Neural crest cell (in vitro differentiated cells): ENCODE results near the gene ZNF574. TPM values are rescaled to one million over a fixed set of nuclear protein-coding genes. Genes with fewer than 3 reads are reported as not detected.

Experiments
- DNase-seq: peaks from one replicate; pipeline ENCODE4 v3.0.0; 2021; ENCODE audit warnings: low read depth, mixed read lengths, low spot score
- H3K27ac Mint-ChIP-seq: one replicate; pipeline ENCODE4 v1.8.0; 2021; ENCODE audit warnings: mild to moderate bottlenecking, mixed read lengths; ENCODE audit not compliant: unreplicated experiment
- H3K27me3 Mint-ChIP-seq: 2 replicates; pipeline ENCODE4 v1.8.0; 2021; ENCODE audit warnings: low read depth, mild to moderate bottlenecking, mixed read lengths
- H3K36me3 Mint-ChIP-seq: 2 replicates; pipeline ENCODE4 v1.8.0; 2021; ENCODE audit warnings: low read depth, mild to moderate bottlenecking, mixed read lengths
- H3K4me1 Mint-ChIP-seq: 2 replicates; pipeline ENCODE4 v1.8.0; 2021; ENCODE audit warnings: mixed read lengths
- H3K4me3 Mint-ChIP-seq: one replicate; pipeline ENCODE4 v1.8.0; 2021; ENCODE audit warnings: mild to moderate bottlenecking, mixed read lengths
- H3K9me3 Mint-ChIP-seq: 2 replicates; pipeline ENCODE4 v1.8.0; 2021; ENCODE audit warnings: mixed read lengths
- CTCF ChIP-seq: fragments of 200-600 bp; sonication (generic); conservative IDR thresholded peaks from 2 replicates; pipeline ENCODE4 v1.5.0; 2021; ENCODE audit warnings: antibody characterized with exemption, mild to moderate bottlenecking
- total RNA-seq: library from RNA; stranded (reverse); gene quantifications from 2 replicates; pipeline ENCODE4 v1.2.1, GENCODE V29; 2021

ZNF574 gene
- total RNA-seq, 1 donor from 2014 or later, result 26.0 TPM

- Mint-ChIP-seq H3K4me3 (no peak overlapping the region), H3K36me3 (no peaks in the 10 kb centered on the region), H3K27me3 (peaks cover 15% of the 10 kb centered on the region), H3K27ac (no peak overlapping the region), H3K4me1 (no peaks in the 10 kb centered on the region), H3K9me3 (no peaks in the 10 kb centered on the region)
- TF ChIP-seq CTCF, result no peak
- DNase-seq, result no peak
Observed at GRCh38 chr19:42121656-42122069, 45.7 kb downstream of the ZNF574 start.

- no peak for TF ChIP-seq CTCF
- no peaks in the 10 kb centered on the region for H3K4me1 Mint-ChIP-seq
- H3K27me3 Mint-ChIP-seq, result peaks cover 18% of the 10 kb centered on the region
- H3K4me3 Mint-ChIP-seq, result no peak overlapping the region
- H3K9me3 Mint-ChIP-seq, result no peaks in the 10 kb centered on the region
- no peak overlapping the region for H3K27ac Mint-ChIP-seq
- no peaks in the 10 kb centered on the region for H3K36me3 Mint-ChIP-seq
- DNase-seq, result no peak
Observed at GRCh38 chr19:42122691-42123607, 47.0 kb downstream of the ZNF574 start.

DNA sequence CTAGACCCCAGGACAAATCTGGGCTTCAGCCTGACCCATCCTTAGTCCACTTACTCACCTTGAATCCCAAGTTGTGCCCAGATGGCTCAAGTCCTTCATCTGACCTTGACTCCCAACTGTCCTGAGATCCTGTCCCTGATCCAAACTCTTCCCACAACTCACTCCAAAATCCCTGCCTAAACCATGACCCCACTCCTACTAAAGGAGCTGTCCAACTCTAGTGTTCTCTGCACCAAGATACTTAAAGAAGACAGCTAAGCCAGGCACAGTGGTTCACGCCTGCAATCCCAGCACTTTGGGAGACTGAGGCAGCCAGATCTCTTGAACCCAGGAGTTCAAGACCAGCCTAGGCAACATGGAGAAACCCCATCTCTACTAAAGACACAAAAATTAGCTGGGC is 47.8 kb downstream of the ZNF574 start:
- no peak overlapping the region for H3K4me3 Mint-ChIP-seq
- no peaks in the 10 kb centered on the region for H3K9me3 Mint-ChIP-seq
- peaks cover 20% of the 10 kb centered on the region for H3K27me3 Mint-ChIP-seq
- no peaks in the 10 kb centered on the region for H3K36me3 Mint-ChIP-seq
- DNase-seq, result no peak
- H3K4me1 Mint-ChIP-seq, result no peaks in the 10 kb centered on the region
- no peak overlapping the region for H3K27ac Mint-ChIP-seq
- TF ChIP-seq CTCF, result no peak

GRCh38 chr19:42124386-42124901 is 48.5 kb downstream of the ZNF574 start:
- no peak for DNase-seq
- no peak for TF ChIP-seq CTCF
- Mint-ChIP-seq H3K4me1 (no peaks in the 10 kb centered on the region), H3K36me3 (no peaks in the 10 kb centered on the region), H3K27me3 (peaks cover 20% of the 10 kb centered on the region), H3K27ac (no peak overlapping the region), H3K9me3 (no peaks in the 10 kb centered on the region), H3K4me3 (no peak overlapping the region)

GRCh38 chr19:42125536-42125935 is 49.6 kb downstream of the ZNF574 start:
- no peaks in the 10 kb centered on the region for H3K9me3 Mint-ChIP-seq
- no peak overlapping the region for H3K4me3 Mint-ChIP-seq
- no peaks in the 10 kb centered on the region for H3K4me1 Mint-ChIP-seq
- no peak for TF ChIP-seq CTCF
- H3K27me3 Mint-ChIP-seq, result peaks cover 28% of the 10 kb centered on the region
- H3K27ac Mint-ChIP-seq, result no peak overlapping the region
- no peak for DNase-seq
- H3K36me3 Mint-ChIP-seq, result no peaks in the 10 kb centered on the region
